Measurements from ENCODE around the gene DISP2. TPM values are rescaled to one million over a fixed set of nuclear protein-coding genes. Genes with fewer than 3 reads are reported as not detected.

DISP2 gene
- total and polyA plus RNA-seq, 9 of the 15 experiments (the other 6 are each of a cell fraction or from before 2014, with no cell fraction given): 0.06 to 0.89 (median 0.15) TPM; not detected in 1

DNA sequence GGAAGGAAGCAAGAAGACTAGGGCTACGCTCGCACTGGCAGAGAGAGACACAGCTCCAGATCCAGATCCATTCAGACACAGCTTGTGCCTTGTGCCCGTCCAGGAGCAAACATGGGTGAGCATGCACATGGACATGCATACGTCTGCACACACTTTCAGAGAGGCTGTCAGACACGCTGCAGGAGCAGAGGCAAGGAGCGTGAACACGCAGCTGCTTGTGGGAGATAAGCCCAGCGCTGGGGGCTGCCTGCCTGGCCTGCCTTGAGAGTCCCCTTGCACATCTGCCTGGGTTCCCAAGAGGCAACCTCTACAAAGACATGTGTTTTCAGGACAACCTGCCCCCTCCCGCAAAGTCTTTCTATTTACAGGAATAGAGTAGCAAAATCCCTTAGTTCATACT is 69.2 kb downstream of the DISP2 start (continued):
- TF ChIP-seq, protein P1, sequence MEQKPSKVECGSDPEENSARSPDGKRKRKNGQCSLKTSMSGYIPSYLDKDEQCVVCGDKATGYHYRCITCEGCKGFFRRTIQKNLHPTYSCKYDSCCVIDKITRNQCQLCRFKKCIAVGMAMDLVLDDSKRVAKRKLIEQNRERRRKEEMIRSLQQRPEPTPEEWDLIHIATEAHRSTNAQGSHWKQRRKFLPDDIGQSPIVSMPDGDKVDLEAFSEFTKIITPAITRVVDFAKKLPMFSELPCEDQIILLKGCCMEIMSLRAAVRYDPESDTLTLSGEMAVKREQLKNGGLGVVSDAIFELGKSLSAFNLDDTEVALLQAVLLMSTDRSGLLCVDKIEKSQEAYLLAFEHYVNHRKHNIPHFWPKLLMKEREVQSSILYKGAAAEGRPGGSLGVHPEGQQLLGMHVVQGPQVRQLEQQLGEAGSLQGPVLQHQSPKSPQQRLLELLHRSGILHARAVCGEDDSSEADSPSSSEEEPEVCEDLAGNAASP (IDR thresholded peaks at IDR 0.05): no peak
- TF ChIP-seq ZNF668 (CRISPR knock-in tag; IDR thresholded peaks at IDR 0.05): no peak
- TF ChIP-seq THRAP3 (IDR thresholded peaks at IDR 0.05; ENCODE audit: borderline replicate concordance): no peak
- TF ChIP-seq, protein P2, sequence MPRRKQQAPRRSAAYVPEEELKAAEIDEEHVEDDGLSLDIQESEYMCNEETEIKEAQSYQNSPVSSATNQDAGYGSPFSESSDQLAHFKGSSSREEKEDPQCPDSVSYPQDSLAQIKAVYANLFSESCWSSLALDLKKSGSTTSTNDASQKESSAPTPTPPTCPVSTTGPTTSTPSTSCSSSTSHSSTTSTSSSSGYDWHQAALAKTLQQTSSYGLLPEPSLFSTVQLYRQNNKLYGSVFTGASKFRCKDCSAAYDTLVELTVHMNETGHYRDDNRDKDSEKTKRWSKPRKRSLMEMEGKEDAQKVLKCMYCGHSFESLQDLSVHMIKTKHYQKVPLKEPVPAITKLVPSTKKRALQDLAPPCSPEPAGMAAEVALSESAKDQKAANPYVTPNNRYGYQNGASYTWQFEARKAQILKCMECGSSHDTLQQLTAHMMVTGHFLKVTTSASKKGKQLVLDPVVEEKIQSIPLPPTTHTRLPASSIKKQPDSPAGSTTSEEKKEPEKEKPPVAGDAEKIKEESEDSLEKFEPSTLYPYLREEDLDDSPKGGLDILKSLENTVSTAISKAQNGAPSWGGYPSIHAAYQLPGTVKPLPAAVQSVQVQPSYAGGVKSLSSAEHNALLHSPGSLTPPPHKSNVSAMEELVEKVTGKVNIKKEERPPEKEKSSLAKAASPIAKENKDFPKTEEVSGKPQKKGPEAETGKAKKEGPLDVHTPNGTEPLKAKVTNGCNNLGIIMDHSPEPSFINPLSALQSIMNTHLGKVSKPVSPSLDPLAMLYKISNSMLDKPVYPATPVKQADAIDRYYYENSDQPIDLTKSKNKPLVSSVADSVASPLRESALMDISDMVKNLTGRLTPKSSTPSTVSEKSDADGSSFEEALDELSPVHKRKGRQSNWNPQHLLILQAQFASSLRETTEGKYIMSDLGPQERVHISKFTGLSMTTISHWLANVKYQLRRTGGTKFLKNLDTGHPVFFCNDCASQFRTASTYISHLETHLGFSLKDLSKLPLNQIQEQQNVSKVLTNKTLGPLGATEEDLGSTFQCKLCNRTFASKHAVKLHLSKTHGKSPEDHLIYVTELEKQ (CRISPR knock-in tag; IDR thresholded peaks at IDR 0.05): no peak
- no peak for TF ChIP-seq HDGF (IDR thresholded peaks at IDR 0.05)
- TF ChIP-seq PREB (CRISPR knock-in tag; IDR thresholded peaks at IDR 0.05): no peak
- TF ChIP-seq CREBBP (IDR thresholded peaks at IDR 0.05; ENCODE audit: low read depth, low read length): no peak
- no peak for TF ChIP-seq RFX7 (CRISPR knock-in tag; IDR thresholded peaks at IDR 0.05)
- no peak for TF ChIP-seq PBX2 (CRISPR knock-in tag; IDR thresholded peaks at IDR 0.05; ENCODE audit: low read depth)
- TF ChIP-seq PBX2 (tag; conservative IDR thresholded peaks at IDR 0.05; ENCODE audit: low read depth): no peak
- no peak for TF ChIP-seq CEBPB (tag; IDR thresholded peaks at IDR 0.05)
- TF ChIP-seq ZNF398 (CRISPR knock-in tag; IDR thresholded peaks at IDR 0.05): no peak
- no peak for TF ChIP-seq FOXO4 (CRISPR knock-in tag; IDR thresholded peaks at IDR 0.05)
- no peak for TF ChIP-seq BRCA1 (IDR thresholded peaks at IDR 0.05)
- TF ChIP-seq BRCA1 (CRISPR knock-in tag; IDR thresholded peaks at IDR 0.05): no peak

All from K562 (cell line).